ENCODE measurements around the gene NLGN2.

- TF ChIP-seq CTCF (IDR thresholded peaks at IDR 0.05) (no peak), EP300 (IDR thresholded peaks at IDR 0.05) (no peak), POLR2AphosphoS5 (IDR thresholded peaks at IDR 0.05) (no peak)
These were observed 22.1 kb downstream of the NLGN2 start for GRCh38 chr17:7429722-7430121.

Data from sigmoid colon (tissue), 4 donors.